GM23338 (cell line): ENCODE data around the gene C17orf50. TPM values are rescaled to one million over a fixed set of nuclear protein-coding genes. Genes with fewer than 3 reads are reported as not detected.

Experiments
- ATAC-seq: fragments of 200-7000 bp; cut with Tn5 transposase; 3 replicates; pipeline ENCODE4 v1.9.1; 2020
- DNase-seq: peaks from one replicate; pipeline ENCODE4 v3.0.0-alpha.2; 2015; ENCODE audit warnings: low spot score
- H2AFZ ChIP-seq: fragments of 200-600 bp; sonication (generic); 2 replicates; pipeline ENCODE4 v1.8.0; 2016; ENCODE audit warnings: antibody characterized with exemption, mild to moderate bottlenecking, moderate library complexity
- H3F3A ChIP-seq: fragments of 200-600 bp; sonication (generic); replicated peaks from 2 replicates; pipeline ENCODE4 v1.8.0; 2017; ENCODE audit warnings: antibody characterized with exemption, mixed run types, low read depth
- H3K27ac ChIP-seq: fragments of 200-600 bp; sonication (generic); 2 replicates; pipeline ENCODE4 v1.6.1; 2016; ENCODE audit warnings: low read depth
- H3K27me3 ChIP-seq: fragments of 200-600 bp; sonication (generic); 2 replicates; pipeline ENCODE4 v1.8.0; 2016; ENCODE audit warnings: mild to moderate bottlenecking, mixed run types, moderate library complexity; ENCODE audit not compliant: insufficient read depth
- H3K36me3 ChIP-seq: fragments of 200-600 bp; sonication (generic); 2 replicates; pipeline ENCODE4 v1.8.0; 2016; ENCODE audit warnings: mild to moderate bottlenecking; ENCODE audit not compliant: insufficient read depth
- H3K4me1 ChIP-seq: fragments of 200-600 bp; sonication (generic); 2 replicates; pipeline ENCODE4 v1.8.0; 2016; ENCODE audit warnings: mild to moderate bottlenecking, moderate library complexity; ENCODE audit not compliant: insufficient read depth
- H3K4me2 ChIP-seq: fragments of 200-600 bp; sonication (generic); 2 replicates; pipeline ENCODE4 v1.7.1; 2017; ENCODE audit warnings: mixed run types
- H3K4me3 ChIP-seq: fragments of 200-600 bp; sonication (generic); 2 replicates; pipeline ENCODE4 v1.6.1; 2016; ENCODE audit warnings: mixed run types
- H3K79me2 ChIP-seq: fragments of 200-600 bp; sonication (generic); replicated peaks from 2 replicates; pipeline ENCODE4 v1.8.0; 2017; ENCODE audit warnings: mild to moderate bottlenecking; ENCODE audit not compliant: insufficient read depth
- H3K9me2 ChIP-seq: fragments of 200-600 bp; sonication (generic); 2 replicates; pipeline ENCODE4 v1.8.0; 2017; ENCODE audit not compliant: insufficient read depth
- H4K20me1 ChIP-seq: fragments of 200-600 bp; sonication (generic); replicated peaks from 2 replicates; pipeline ENCODE4 v1.8.0; 2017; ENCODE audit warnings: mild to moderate bottlenecking; ENCODE audit not compliant: insufficient read depth
- H3K27ac Mint-ChIP-seq: 2 replicates; pipeline ENCODE4 v1.8.0; 2020; ENCODE audit warnings: inconsistent platforms, mild to moderate bottlenecking, moderate library complexity, mixed read lengths
- H3K27me3 Mint-ChIP-seq: 3 replicates; pipeline ENCODE4 v1.8.0; 2022; ENCODE audit warnings: low read depth, mild to moderate bottlenecking, moderate library complexity, mixed read lengths, inconsistent platforms; ENCODE audit not compliant: insufficient read depth, poor library complexity
- H3K36me3 Mint-ChIP-seq: 3 replicates; pipeline ENCODE4 v1.8.0; 2021; ENCODE audit warnings: low read depth, mild to moderate bottlenecking, inconsistent platforms, moderate library complexity, mixed read lengths
- H3K4me1 Mint-ChIP-seq: 3 replicates; pipeline ENCODE4 v1.8.0; 2020; ENCODE audit warnings: mild to moderate bottlenecking, inconsistent platforms, mixed read lengths
- H3K4me3 Mint-ChIP-seq: 3 replicates; pipeline ENCODE4 v1.8.0; 2021; ENCODE audit warnings: moderate library complexity, mild to moderate bottlenecking, inconsistent platforms, mixed read lengths
- H3K9me3 Mint-ChIP-seq: 3 replicates; pipeline ENCODE4 v1.8.0; 2020; ENCODE audit warnings: moderate library complexity, mild to moderate bottlenecking, inconsistent platforms, mixed read lengths
- EZH2 ChIP-seq: fragments of 200-600 bp; sonication (generic); IDR thresholded peaks from one replicate; pipeline ENCODE4 v1.8.0; 2017; ENCODE audit warnings: antibody characterized with exemption, mild to moderate bottlenecking, low read depth; ENCODE audit not compliant: unreplicated experiment
- EZH2phosphoT487 ChIP-seq: fragments of 200-600 bp; sonication (generic); IDR thresholded peaks from one replicate; pipeline ENCODE4 v1.8.1; 2018; ENCODE audit warnings: antibody characterized with exemption; ENCODE audit not compliant: unreplicated experiment
- JUNB ChIP-seq: IDR thresholded peaks from one replicate; pipeline ENCODE4 v1.6.1; 2016; ENCODE audit warnings: antibody characterized with exemption; ENCODE audit not compliant: unreplicated experiment
- POLR2AphosphoS5 ChIP-seq: IDR thresholded peaks from 2 replicates; pipeline ENCODE4 v1.6.1; 2016; ENCODE audit warnings: antibody characterized with exemption, low read depth
- ZNF114 ChIP-seq: fragments of 250-450 bp; sonication (Bioruptor Pico); IDR thresholded peaks from 2 replicates; pipeline ENCODE4 v1.5.0; 2020; ENCODE audit warnings: mild to moderate bottlenecking, moderate library complexity
- ZNF331 ChIP-seq: fragments of 250-450 bp; sonication (Bioruptor Pico); IDR thresholded peaks from 2 replicates; pipeline ENCODE4 v1.5.0; 2020; ENCODE audit warnings: low read depth, mild to moderate bottlenecking, moderate library complexity
- polyA plus RNA-seq: library from polyadenylated mRNA; unstranded; fragments of >200 nt; fragmentation: Nextera tagmentation; extraction: Ambion mirVana; gene quantifications from 2 replicates; pipeline ENCODE4 v1.2.1, GENCODE V29; 2016
- total RNA-seq: library from RNA; depleted of rRNA; stranded (reverse); fragments of >200 nt; shearing (Covaris generic); gene quantifications from 2 replicates; pipeline ENCODE4 v1.2.3, GENCODE V29; 2014
- TF ChIP-seq, protein P1 (sequence below): fragments of 250-450 bp; sonication (Bioruptor Pico); IDR thresholded peaks from 2 replicates; pipeline ENCODE4 v1.5.0; 2020; ENCODE audit warnings: mild to moderate bottlenecking, moderate library complexity
- TF ChIP-seq, protein P2 (sequence below): IDR thresholded peaks from 2 replicates; pipeline ENCODE4 v1.6.1; 2016; ENCODE audit warnings: antibody characterized with exemption
- TF ChIP-seq, protein P3 (sequence below), 2 experiments: fragments of 200-600 bp in 1 of 2; sonication (generic) in 1 of 2; conservative IDR thresholded peaks; 2 replicates each; pipeline versions ENCODE4 v1.5.1 to v1.6.1; 2016 to 2017; ENCODE audit warnings: antibody characterized with exemption in 2 of 2, low read depth in 2 of 2, mild to moderate bottlenecking in 2 of 2, moderate library complexity in 1 of 2

The C17orf50 gene
- total and polyA plus RNA-seq, 2 experiments from 2014 or later = 0.74 to 1.6 TPM

DNA sequence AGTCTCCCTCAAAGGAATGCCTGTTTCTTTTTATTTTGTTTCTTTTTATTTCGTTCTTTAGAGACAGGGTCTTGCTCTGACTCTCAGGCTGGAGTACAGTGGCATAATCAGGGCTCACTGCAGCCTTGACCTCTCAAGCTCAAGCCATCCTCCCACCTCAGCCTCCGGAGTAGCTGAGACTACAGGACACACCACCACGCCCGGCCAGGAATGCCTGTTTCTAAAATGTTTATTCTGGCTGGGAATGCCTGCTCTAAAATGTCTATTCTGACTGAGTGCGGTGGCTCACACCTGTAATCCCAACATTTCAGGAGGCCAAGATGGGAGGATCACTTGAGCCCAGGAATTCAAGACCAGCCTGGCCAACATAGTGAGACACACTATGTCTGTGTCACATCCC is 37.2 kb downstream of the C17orf50 start (continued):
- TF ChIP-seq, protein P1, sequence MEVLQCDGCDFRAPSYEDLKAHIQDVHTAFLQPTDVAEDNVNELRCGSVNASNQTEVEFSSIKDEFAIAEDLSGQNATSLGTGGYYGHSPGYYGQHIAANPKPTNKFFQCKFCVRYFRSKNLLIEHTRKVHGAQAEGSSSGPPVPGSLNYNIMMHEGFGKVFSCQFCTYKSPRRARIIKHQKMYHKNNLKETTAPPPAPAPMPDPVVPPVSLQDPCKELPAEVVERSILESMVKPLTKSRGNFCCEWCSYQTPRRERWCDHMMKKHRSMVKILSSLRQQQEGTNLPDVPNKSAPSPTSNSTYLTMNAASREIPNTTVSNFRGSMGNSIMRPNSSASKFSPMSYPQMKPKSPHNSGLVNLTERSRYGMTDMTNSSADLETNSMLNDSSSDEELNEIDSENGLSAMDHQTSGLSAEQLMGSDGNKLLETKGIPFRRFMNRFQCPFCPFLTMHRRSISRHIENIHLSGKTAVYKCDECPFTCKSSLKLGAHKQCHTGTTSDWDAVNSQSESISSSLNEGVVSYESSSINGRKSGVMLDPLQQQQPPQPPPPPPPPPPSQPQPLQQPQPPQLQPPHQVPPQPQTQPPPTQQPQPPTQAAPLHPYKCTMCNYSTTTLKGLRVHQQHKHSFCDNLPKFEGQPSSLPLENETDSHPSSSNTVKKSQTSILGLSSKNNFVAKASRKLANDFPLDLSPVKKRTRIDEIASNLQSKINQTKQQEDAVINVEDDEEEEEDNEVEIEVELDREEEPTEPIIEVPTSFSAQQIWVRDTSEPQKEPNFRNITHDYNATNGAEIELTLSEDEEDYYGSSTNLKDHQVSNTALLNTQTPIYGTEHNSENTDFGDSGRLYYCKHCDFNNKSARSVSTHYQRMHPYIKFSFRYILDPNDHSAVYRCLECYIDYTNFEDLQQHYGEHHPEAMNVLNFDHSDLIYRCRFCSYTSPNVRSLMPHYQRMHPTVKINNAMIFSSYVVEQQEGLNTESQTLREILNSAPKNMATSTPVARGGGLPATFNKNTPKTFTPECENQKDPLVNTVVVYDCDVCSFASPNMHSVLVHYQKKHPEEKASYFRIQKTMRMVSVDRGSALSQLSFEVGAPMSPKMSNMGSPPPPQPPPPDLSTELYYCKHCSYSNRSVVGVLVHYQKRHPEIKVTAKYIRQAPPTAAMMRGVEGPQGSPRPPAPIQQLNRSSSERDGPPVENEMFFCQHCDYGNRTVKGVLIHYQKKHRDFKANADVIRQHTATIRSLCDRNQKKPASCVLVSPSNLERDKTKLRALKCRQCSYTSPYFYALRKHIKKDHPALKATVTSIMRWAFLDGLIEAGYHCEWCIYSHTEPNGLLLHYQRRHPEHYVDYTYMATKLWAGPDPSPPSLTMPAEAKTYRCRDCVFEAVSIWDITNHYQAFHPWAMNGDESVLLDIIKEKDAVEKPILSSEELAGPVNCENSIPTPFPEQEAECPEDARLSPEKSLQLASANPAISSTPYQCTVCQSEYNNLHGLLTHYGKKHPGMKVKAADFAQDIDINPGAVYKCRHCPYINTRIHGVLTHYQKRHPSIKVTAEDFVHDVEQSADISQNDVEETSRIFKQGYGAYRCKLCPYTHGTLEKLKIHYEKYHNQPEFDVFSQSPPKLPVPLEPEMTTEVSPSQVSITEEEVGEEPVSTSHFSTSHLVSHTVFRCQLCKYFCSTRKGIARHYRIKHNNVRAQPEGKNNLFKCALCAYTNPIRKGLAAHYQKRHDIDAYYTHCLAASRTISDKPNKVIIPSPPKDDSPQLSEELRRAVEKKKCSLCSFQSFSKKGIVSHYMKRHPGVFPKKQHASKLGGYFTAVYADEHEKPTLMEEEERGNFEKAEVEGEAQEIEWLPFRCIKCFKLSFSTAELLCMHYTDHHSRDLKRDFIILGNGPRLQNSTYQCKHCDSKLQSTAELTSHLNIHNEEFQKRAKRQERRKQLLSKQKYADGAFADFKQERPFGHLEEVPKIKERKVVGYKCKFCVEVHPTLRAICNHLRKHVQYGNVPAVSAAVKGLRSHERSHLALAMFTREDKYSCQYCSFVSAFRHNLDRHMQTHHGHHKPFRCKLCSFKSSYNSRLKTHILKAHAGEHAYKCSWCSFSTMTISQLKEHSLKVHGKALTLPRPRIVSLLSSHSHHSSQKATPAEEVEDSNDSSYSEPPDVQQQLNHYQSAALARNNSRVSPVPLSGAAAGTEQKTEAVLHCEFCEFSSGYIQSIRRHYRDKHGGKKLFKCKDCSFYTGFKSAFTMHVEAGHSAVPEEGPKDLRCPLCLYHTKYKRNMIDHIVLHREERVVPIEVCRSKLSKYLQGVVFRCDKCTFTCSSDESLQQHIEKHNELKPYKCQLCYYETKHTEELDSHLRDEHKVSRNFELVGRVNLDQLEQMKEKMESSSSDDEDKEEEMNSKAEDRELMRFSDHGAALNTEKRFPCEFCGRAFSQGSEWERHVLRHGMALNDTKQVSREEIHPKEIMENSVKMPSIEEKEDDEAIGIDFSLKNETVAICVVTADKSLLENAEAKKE = no peak
- TF ChIP-seq, protein P2, sequence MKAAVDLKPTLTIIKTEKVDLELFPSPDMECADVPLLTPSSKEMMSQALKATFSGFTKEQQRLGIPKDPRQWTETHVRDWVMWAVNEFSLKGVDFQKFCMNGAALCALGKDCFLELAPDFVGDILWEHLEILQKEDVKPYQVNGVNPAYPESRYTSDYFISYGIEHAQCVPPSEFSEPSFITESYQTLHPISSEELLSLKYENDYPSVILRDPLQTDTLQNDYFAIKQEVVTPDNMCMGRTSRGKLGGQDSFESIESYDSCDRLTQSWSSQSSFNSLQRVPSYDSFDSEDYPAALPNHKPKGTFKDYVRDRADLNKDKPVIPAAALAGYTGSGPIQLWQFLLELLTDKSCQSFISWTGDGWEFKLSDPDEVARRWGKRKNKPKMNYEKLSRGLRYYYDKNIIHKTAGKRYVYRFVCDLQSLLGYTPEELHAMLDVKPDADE = no peak
- no peak for TF ChIP-seq EZH2phosphoT487
- TF ChIP-seq EZH2 = no peak

DNA sequence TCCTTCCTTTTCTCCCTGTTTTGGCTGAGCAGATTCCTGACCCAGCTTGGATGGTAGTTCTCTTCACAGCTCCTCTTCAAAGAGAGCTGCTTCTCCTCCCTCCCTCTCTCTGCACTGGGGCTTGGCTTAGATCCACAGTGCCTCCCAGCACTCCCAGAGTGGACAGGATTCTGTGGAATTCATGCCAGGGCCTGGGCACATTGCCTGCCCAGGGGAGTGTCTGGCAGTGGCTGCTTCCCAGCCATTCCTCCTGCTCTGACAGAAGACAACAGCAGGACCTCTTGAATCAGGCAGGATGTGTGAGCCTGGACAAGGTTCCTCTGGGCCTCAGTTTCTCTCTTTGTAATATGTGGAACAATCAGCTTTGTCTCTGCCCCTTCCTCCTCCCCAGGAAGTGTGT is 39.3 kb downstream of the C17orf50 start:
- ATAC-seq (no peak), DNase-seq (no peak)
- Histone ChIP-seq H3K4me2 (no peak overlapping the region), H3K9me2 (no peaks in the 10 kb centered on the region), H3K79me2 (no peaks in the 10 kb centered on the region), H2AFZ (no peak overlapping the region), H3K27me3 (peaks cover 36% of the 10 kb centered on the region), H3K36me3 (no peaks in the 10 kb centered on the region), H3F3A (peaks cover 6% of the 10 kb centered on the region), H4K20me1 (no peaks in the 10 kb centered on the region), H3K27ac (no peak overlapping the region), H3K4me3 (no peak overlapping the region), H3K4me1 (no peaks in the 10 kb centered on the region)
- H3K27me3 Mint-ChIP-seq = peaks cover 33% of the 10 kb centered on the region
- H3K27ac Mint-ChIP-seq = no peak overlapping the region
- no peaks in the 10 kb centered on the region; the same call in 2 of the 3 replicates for H3K36me3 Mint-ChIP-seq
- H3K9me3 Mint-ChIP-seq = no peaks in the 10 kb centered on the region
- no peak overlapping the region for H3K4me3 Mint-ChIP-seq
- no peaks in the 10 kb centered on the region for H3K4me1 Mint-ChIP-seq
- no peak for TF ChIP-seq JUNB
- TF ChIP-seq, protein P3, sequence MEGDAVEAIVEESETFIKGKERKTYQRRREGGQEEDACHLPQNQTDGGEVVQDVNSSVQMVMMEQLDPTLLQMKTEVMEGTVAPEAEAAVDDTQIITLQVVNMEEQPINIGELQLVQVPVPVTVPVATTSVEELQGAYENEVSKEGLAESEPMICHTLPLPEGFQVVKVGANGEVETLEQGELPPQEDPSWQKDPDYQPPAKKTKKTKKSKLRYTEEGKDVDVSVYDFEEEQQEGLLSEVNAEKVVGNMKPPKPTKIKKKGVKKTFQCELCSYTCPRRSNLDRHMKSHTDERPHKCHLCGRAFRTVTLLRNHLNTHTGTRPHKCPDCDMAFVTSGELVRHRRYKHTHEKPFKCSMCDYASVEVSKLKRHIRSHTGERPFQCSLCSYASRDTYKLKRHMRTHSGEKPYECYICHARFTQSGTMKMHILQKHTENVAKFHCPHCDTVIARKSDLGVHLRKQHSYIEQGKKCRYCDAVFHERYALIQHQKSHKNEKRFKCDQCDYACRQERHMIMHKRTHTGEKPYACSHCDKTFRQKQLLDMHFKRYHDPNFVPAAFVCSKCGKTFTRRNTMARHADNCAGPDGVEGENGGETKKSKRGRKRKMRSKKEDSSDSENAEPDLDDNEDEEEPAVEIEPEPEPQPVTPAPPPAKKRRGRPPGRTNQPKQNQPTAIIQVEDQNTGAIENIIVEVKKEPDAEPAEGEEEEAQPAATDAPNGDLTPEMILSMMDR (conservative IDR thresholded peaks at IDR 0.05; ENCODE audit: low read depth in 2 of 2) = no peak
- TF ChIP-seq ZNF114 (CRISPR knock-in tag) = no peak
- TF ChIP-seq ZNF331 (CRISPR knock-in tag) = no peak
- TF ChIP-seq EZH2 = no peak
- no peak for TF ChIP-seq EZH2phosphoT487
- no peak for TF ChIP-seq POLR2AphosphoS5
- TF ChIP-seq, protein P2 = no peak
